Endothelial cell of umbilical vein (primary cell): Measurements from ENCODE around the gene RBBP4. TPM values are rescaled to one million over a fixed set of nuclear protein-coding genes. Genes with fewer than 3 reads are reported as not detected.

Experiments used
- BruUV-seq: library from RNA; stranded (reverse); fragments of 400-500 nt; replicated peaks from 2 replicates; lab custom pipeline; 2021; lab: Mats Ljungman, UMichigan
- CTCF ChIA-PET: fragments of 300-600, 350-600 bp; sonication (Branson Sonifier 250); formaldehyde crosslinking; loops from one replicate; lab custom pipeline; 2021; ENCODE audit warnings: antibody characterized with exemption, inconsistent platforms; lab: Charles Lee
- POLR2A ChIA-PET: fragments of 300-600, 350-600 bp; sonication (Branson Sonifier 250); formaldehyde crosslinking; loops from one replicate; lab custom pipeline; 2021; ENCODE audit warnings: antibody characterized with exemption, inconsistent platforms; lab: Charles Lee
- DNase-seq: peaks from one replicate; pipeline ENCODE4 v3.0.0-alpha.2; 2011; ENCODE audit warnings: low read depth, low spot score
- FAIRE-seq: peaks from 2 replicates; lab custom pipeline; 2011; peaks lifted over from hg19 to GRCh38; lab: Jason Lieb, UNC
- H2AFZ ChIP-seq: 2 replicates; pipeline ENCODE4 v1.6.0; 2012; ENCODE audit warnings: low read depth, low read length, control low read depth, inconsistent platforms
- H3K27ac ChIP-seq: 2 replicates; pipeline ENCODE4 v1.5.1; 2011; ENCODE audit warnings: low read depth, mild to moderate bottlenecking, control low read depth, low read length, moderate library complexity; ENCODE audit not compliant: insufficient read depth
- H3K27me3 ChIP-seq, 2 experiments: 2 replicates each; pipeline versions ENCODE4 v1.6.0 to v1.6.1; 2011; ENCODE audit warnings: low read length in 2 of 2, mixed read lengths in 1 of 2; ENCODE audit not compliant: control insufficient read depth in 2 of 2, insufficient read depth in 2 of 2
- H3K36me3 ChIP-seq, 2 experiments: 2 replicates in 1 of 2; 3 replicates in 1 of 2; pipeline ENCODE4 v1.5.1; 2011; ENCODE audit warnings: low read length in 2 of 2, mild to moderate bottlenecking in 1 of 2, moderate library complexity in 1 of 2; ENCODE audit not compliant: control insufficient read depth in 2 of 2, insufficient read depth in 2 of 2; ENCODE audit errors: extremely low read depth in 1 of 2
- H3K4me1 ChIP-seq: 3 replicates; pipeline ENCODE4 v1.5.1; 2011; ENCODE audit warnings: mild to moderate bottlenecking, low read length; ENCODE audit not compliant: control insufficient read depth, insufficient read depth; ENCODE audit errors: extremely low read depth
- H3K4me2 ChIP-seq: 2 replicates; pipeline ENCODE4 v1.6.1; 2011; ENCODE audit warnings: low read length, control low read depth, mixed read lengths; ENCODE audit not compliant: insufficient read depth
- H3K4me3 ChIP-seq, 3 experiments: fragments of 200-600 bp in 1 of 3; sonication (generic), shearing (Covaris generic) in 1 of 3; replicated peaks in 1 of 3; 2 replicates each; pipeline ENCODE4 v1.5.1; 2011 to 2016; ENCODE audit warnings: control low read depth in 3 of 3, low read length in 3 of 3, mild to moderate bottlenecking in 2 of 3, inconsistent platforms in 1 of 3, low read depth in 1 of 3, moderate library complexity in 1 of 3; ENCODE audit not compliant: insufficient read depth in 1 of 3
- H3K79me2 ChIP-seq: 2 replicates; pipeline ENCODE4 v1.6.0; 2012; ENCODE audit warnings: low read length, inconsistent platforms; ENCODE audit not compliant: control insufficient read depth, insufficient read depth
- H3K9ac ChIP-seq: replicated peaks from 2 replicates; pipeline ENCODE3; 2011; ENCODE audit warnings: low read length, control low read depth; ENCODE audit not compliant: insufficient read depth; ENCODE audit errors: extremely low read depth
- H3K9me1 ChIP-seq: replicated peaks from 3 replicates; pipeline ENCODE4 v1.6.0; 2011; ENCODE audit warnings: mild to moderate bottlenecking, low read length; ENCODE audit not compliant: control insufficient read depth, insufficient read depth; ENCODE audit errors: extremely low read depth
- H3K9me3 ChIP-seq: replicated peaks from 2 replicates; pipeline ENCODE4 v1.5.1; 2012; ENCODE audit warnings: low read length, inconsistent platforms; ENCODE audit not compliant: control insufficient read depth, insufficient read depth
- H4K20me1 ChIP-seq: replicated peaks from 2 replicates; pipeline ENCODE3; 2011; ENCODE audit warnings: mild to moderate bottlenecking, low read length; ENCODE audit not compliant: control insufficient read depth, insufficient read depth; ENCODE audit errors: extremely low read depth
- EZH2 ChIP-seq: IDR thresholded peaks from 2 replicates; pipeline ENCODE4 v1.6.1; 2012; ENCODE audit warnings: borderline replicate concordance, low read depth, mild to moderate bottlenecking, moderate library complexity, low read length, inconsistent platforms; ENCODE audit not compliant: severe bottlenecking
- FOS ChIP-seq: IDR thresholded peaks from 2 replicates; pipeline ENCODE4 v1.6.1; 2011; ENCODE audit warnings: mild to moderate bottlenecking, low read length, moderate library complexity, borderline replicate concordance; ENCODE audit not compliant: insufficient read depth
- GATA2 ChIP-seq: IDR thresholded peaks from 2 replicates; pipeline ENCODE4 v1.7.0; 2011; ENCODE audit warnings: low read depth, mild to moderate bottlenecking, moderate library complexity, mixed read lengths, low read length; ENCODE audit not compliant: insufficient read length, insufficient read depth
- JUN ChIP-seq: IDR thresholded peaks from 2 replicates; pipeline ENCODE4 v1.6.1; 2011; ENCODE audit warnings: borderline replicate concordance, low read depth; ENCODE audit not compliant: insufficient read length, insufficient read depth
- MYC ChIP-seq: IDR thresholded peaks from one replicate; pipeline ENCODE4 v1.6.1; 2011; ENCODE audit warnings: mild to moderate bottlenecking, low read depth, low read length
- POLR2A ChIP-seq: IDR thresholded peaks from 2 replicates; pipeline ENCODE4 v1.6.1; 2012; ENCODE audit warnings: low read depth, mild to moderate bottlenecking, control low read depth, low read length
- POLR2AphosphoS5 ChIP-seq: IDR thresholded peaks from 2 replicates; pipeline ENCODE4 v1.6.1; 2012; ENCODE audit warnings: low read depth, mild to moderate bottlenecking, control low read depth, low read length, moderate library complexity; ENCODE audit not compliant: insufficient read depth
- dilution Hi-C: fragments of 300-500 bp; cut with MboI; formaldehyde crosslinking; loops from one replicate; pipeline ENCODE4 v1.15.0; 2019; ENCODE audit warnings: low sequenced_read_pairs; ENCODE audit not compliant: extremely low pct_ligation_motif_present
- intact Hi-C: fragments of 100-400 bp; cut with micrococcal nuclease; formaldehyde crosslinking; loops from one replicate; pipeline ENCODE4 v1.10.0; 2022
- polyA plus RNA-seq, 4 experiments: library from polyadenylated mRNA; depleted of rRNA in 3 of 4; stranded (reverse) in 3 of 4; unstranded in 1 of 4; fragments of >200 nt; gene quantifications; 2 replicates each; pipeline versions ENCODE4 v1.2.1 to v1.2.3, GENCODE V29; 2011 to 2012; ENCODE audit warnings: missing spikeins in 1 of 4
- total RNA-seq: library from RNA; stranded (reverse); gene quantifications from 2 replicates; pipeline ENCODE4 v1.2.3, GENCODE V29; 2021
- TF ChIP-seq, protein P1 (sequence below): IDR thresholded peaks from 2 replicates; pipeline ENCODE4 v1.6.1; 2011; ENCODE audit not compliant: insufficient read depth, insufficient read length
- TF ChIP-seq, protein P2 (sequence below), 2 donors: IDR thresholded peaks; 1 replicate in 1 of 2; 2 replicates in 1 of 2; pipeline ENCODE4 v1.5.1; 2011; ENCODE audit warnings: low read length in 2 of 2, mild to moderate bottlenecking in 2 of 2, moderate library complexity in 2 of 2, control low read depth in 1 of 2, inconsistent platforms in 1 of 2, low read depth in 1 of 2; ENCODE audit not compliant: insufficient read depth in 1 of 2; ENCODE audit errors: extremely low read depth in 1 of 2

RBBP4 gene
- total and polyA plus RNA-seq, 2 donors (not counting 3 experiments of a cell fraction or from before 2014, with no cell fraction given), result 84.9 to 241 TPM

DNA sequence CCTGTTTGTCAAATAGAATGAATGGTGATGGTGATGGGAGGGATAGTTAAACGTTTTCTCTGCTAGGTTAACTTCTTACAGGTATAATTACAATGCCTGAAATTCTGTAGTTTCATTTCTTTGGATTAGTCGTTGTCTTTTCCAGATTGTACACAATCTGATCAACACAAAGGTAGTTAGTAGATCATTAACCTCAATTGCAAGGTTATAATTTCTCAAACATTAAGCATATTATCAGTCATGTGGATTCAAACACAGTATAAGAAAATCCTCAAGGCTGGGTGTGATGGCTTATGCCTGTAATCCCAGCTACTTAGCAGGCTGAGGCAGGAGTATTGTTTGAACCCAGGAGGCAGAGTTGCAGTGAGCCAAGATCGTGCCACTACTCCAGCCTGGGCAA lies 31.0 kb downstream of the RBBP4 start:
- no TSS peak for BruUV-seq
- ChIA-PET POLR2A (no interaction called here), CTCF (interaction anchor here (1.0 kb wide), 1 partner anchor 10 kb away, joined by 3 read pairs; no protein-coding TSS in a partner anchor)
- TF ChIP-seq POLR2AphosphoS5 (no peak), MYC (no peak), JUN (no peak), GATA2 (no peak), POLR2A (no peak), FOS (no peak), EZH2 (no peak)
- TF ChIP-seq, protein P1, sequence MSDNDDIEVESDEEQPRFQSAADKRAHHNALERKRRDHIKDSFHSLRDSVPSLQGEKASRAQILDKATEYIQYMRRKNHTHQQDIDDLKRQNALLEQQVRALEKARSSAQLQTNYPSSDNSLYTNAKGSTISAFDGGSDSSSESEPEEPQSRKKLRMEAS, result no peak
- TF ChIP-seq, protein P2, sequence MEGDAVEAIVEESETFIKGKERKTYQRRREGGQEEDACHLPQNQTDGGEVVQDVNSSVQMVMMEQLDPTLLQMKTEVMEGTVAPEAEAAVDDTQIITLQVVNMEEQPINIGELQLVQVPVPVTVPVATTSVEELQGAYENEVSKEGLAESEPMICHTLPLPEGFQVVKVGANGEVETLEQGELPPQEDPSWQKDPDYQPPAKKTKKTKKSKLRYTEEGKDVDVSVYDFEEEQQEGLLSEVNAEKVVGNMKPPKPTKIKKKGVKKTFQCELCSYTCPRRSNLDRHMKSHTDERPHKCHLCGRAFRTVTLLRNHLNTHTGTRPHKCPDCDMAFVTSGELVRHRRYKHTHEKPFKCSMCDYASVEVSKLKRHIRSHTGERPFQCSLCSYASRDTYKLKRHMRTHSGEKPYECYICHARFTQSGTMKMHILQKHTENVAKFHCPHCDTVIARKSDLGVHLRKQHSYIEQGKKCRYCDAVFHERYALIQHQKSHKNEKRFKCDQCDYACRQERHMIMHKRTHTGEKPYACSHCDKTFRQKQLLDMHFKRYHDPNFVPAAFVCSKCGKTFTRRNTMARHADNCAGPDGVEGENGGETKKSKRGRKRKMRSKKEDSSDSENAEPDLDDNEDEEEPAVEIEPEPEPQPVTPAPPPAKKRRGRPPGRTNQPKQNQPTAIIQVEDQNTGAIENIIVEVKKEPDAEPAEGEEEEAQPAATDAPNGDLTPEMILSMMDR (IDR thresholded peaks at IDR 0.05; ENCODE audit: extremely low read depth in 1 of 2, insufficient read depth in 1 of 2, low read depth in 1 of 2, low read length in 2 of 2), result no peak
- H3K9me3 ChIP-seq, result no peaks in the 10 kb centered on the region
- no peak overlapping the region for H3K4me3 ChIP-seq
- H2AFZ ChIP-seq, result no peak overlapping the region
- peaks cover 3% of the 10 kb centered on the region for H3K4me1 ChIP-seq
- peaks cover 22 to 30% of the 10 kb centered on the region in 2 experiments for H3K36me3 ChIP-seq
- H3K9me1 ChIP-seq, result no peaks in the 10 kb centered on the region
- no peaks in the 10 kb centered on the region for H3K79me2 ChIP-seq
- H3K4me2 ChIP-seq, result no peak overlapping the region
- DNase-seq (no peak), FAIRE-seq (no peak)
- no peak overlapping the region for H3K9ac ChIP-seq
- no peaks in the 10 kb centered on the region for H4K20me1 ChIP-seq
- no peak overlapping the region for H3K27ac ChIP-seq
- H3K27me3 ChIP-seq, result no peaks in the 10 kb centered on the region
- intact Hi-C loops, result no loop called here
- dilution Hi-C loops, result no loop called here
